HepG2 (cell line): ENCODE measurements around the gene COMMD8. TPM values are rescaled to one million over a fixed set of nuclear protein-coding genes. Genes with fewer than 3 reads are reported as not detected.

Source experiments
- ATAC-seq: fragments of 200-7000 bp; cut with Tn5 transposase; 3 replicates; pipeline ENCODE4 v1.9.1; 2020; ENCODE audit warnings: mild to moderate bottlenecking, moderate library complexity
- BruUV-seq: library from RNA; stranded (reverse); fragments of 400-500 nt; replicated peaks from 2 replicates; lab custom pipeline; 2021; lab: Mats Ljungman, UMichigan
- CTCF ChIA-PET: fragments of 300-600 bp; formaldehyde crosslinking; extraction: SDS; loops from one replicate; lab custom pipeline; 2021; ENCODE audit warnings: low total read pairs, inconsistent platforms, low intra/inter-chr PET ratio; lab: Yijun Ruan, JAX
- POLR2A ChIA-PET: fragments of 350-600 bp; sonication (Branson Sonifier 250); formaldehyde crosslinking; loops from one replicate; lab custom pipeline; 2020; ENCODE audit warnings: antibody characterized with exemption, inconsistent platforms; lab: Yijun Ruan, JAX
- DNase-seq: peaks from one replicate; pipeline ENCODE4 v3.0.0-alpha.2; 2015; ENCODE audit warnings: low spot score
- FAIRE-seq: peaks from 3 replicates; lab custom pipeline; 2011; peaks lifted over from hg19 to GRCh38; lab: Jason Lieb, UNC
- H2AFZ ChIP-seq: one replicate; pipeline ENCODE4 v1.6.1; 2011; ENCODE audit warnings: low read length, inconsistent platforms
- H3K27ac ChIP-seq: fragments of 300-600 bp; 3 replicates; pipeline ENCODE4 v1.8.0; 2011; ENCODE audit warnings: mixed run types, mild to moderate bottlenecking, mixed read lengths, low read length, inconsistent platforms; ENCODE audit not compliant: insufficient read depth; ENCODE audit errors: extremely low read length
- H3K27me3 ChIP-seq, 2 experiments: fragments of 200-600 bp in 1 of 2; 2 replicates in 1 of 2; 3 replicates in 1 of 2; pipeline versions ENCODE4 v1.6.0 to v1.8.0; 2011; ENCODE audit warnings: low read length in 2 of 2, mild to moderate bottlenecking in 2 of 2, moderate library complexity in 2 of 2, inconsistent platforms in 1 of 2; ENCODE audit not compliant: insufficient read depth in 2 of 2, control insufficient read depth in 1 of 2
- H3K36me3 ChIP-seq, 2 experiments: fragments of 200-600 bp in 1 of 2; replicated peaks in 1 of 2; 2 replicates in 1 of 2; 3 replicates in 1 of 2; pipeline versions ENCODE4 v1.5.1 to v1.8.0; 2011; ENCODE audit warnings: low read length in 2 of 2, inconsistent platforms in 1 of 2; ENCODE audit not compliant: insufficient read depth in 2 of 2, control insufficient read depth in 1 of 2
- H3K4me1 ChIP-seq: 2 replicates; pipeline ENCODE4 v1.5.1; 2012; ENCODE audit warnings: low read length, inconsistent platforms; ENCODE audit not compliant: insufficient read depth
- H3K4me2 ChIP-seq: 2 replicates; pipeline ENCODE4 v1.6.0; 2011; ENCODE audit warnings: low read depth, low read length, inconsistent platforms
- H3K4me3 ChIP-seq, 3 experiments: fragments of 200-600 bp in 1 of 3; sonication (generic), shearing (Covaris generic) in 1 of 3; replicated peaks in 1 of 3; 2 replicates each; pipeline ENCODE4 v1.5.1; 2011 to 2016; ENCODE audit warnings: low read length in 3 of 3, inconsistent platforms in 2 of 3, low read depth in 2 of 3, mild to moderate bottlenecking in 2 of 3, control low read depth in 1 of 3, mixed read lengths in 1 of 3; ENCODE audit not compliant: insufficient read depth in 1 of 3
- H3K79me2 ChIP-seq: one replicate; pipeline ENCODE4 v1.6.1; 2011; ENCODE audit warnings: low read length, inconsistent platforms; ENCODE audit not compliant: insufficient read depth
- H3K9ac ChIP-seq: 2 replicates; pipeline ENCODE4 v1.6.0; 2011; ENCODE audit warnings: mild to moderate bottlenecking, low read depth, low read length, inconsistent platforms; ENCODE audit not compliant: insufficient read depth
- H3K9me3 ChIP-seq: 2 replicates; pipeline ENCODE4 v1.5.1; 2012; ENCODE audit warnings: mild to moderate bottlenecking, low read length
- H4K20me1 ChIP-seq: 2 replicates; pipeline ENCODE4 v1.6.0; 2011; ENCODE audit warnings: inconsistent platforms, mild to moderate bottlenecking, low read length, moderate library complexity; ENCODE audit not compliant: insufficient read depth
- ATM ChIP-seq: fragments of 450-650 bp; IDR thresholded peaks from 2 replicates; pipeline ENCODE4 v1.7.1; 2017; ENCODE audit warnings: mild to moderate bottlenecking, borderline replicate concordance
- FOSL1 ChIP-seq: sonication (generic); formaldehyde crosslinking; IDR thresholded peaks from 2 replicates; pipeline ENCODE4 v1.9.0; 2021; ENCODE audit warnings: missing genetic modification reagents, borderline replicate concordance
- NAIF1 ChIP-seq: sonication (generic); formaldehyde crosslinking; IDR thresholded peaks from 2 replicates; pipeline ENCODE4 v1.5.0; 2020; ENCODE audit warnings: mild to moderate bottlenecking, missing genetic modification reagents, borderline replicate concordance
- ZSCAN9 ChIP-seq: IDR thresholded peaks from 2 replicates; pipeline ENCODE4 v1.6.1; 2016; ENCODE audit warnings: borderline replicate concordance
- WGBS: methylation state at CpG from one replicate; pipeline ENCODE4 v1.1.6; 2017; ENCODE audit warnings: low lambda C conversion rate; 5-methylcytosine and 5-hydroxymethylcytosine counted together
- in situ Hi-C: cut with HindIII; loops from 2 replicates; pipeline ENCODE4 v1.10.0; 2017; ENCODE audit warnings: low pct_unique_long_range_greater_than_20kb; ENCODE audit not compliant: extremely low pct_ligation_motif_present
- intact Hi-C: fragments of 100-400 bp; cut with micrococcal nuclease; formaldehyde crosslinking; loops from one replicate; pipeline ENCODE4 v1.10.0; 2022; ENCODE audit not compliant: unreplicated experiment
- polyA plus RNA-seq, 8 experiments: library from polyadenylated mRNA; depleted of rRNA in 3 of 8; stranded (reverse) in 7 of 8; unstranded in 1 of 8; fragments of >200 nt; fragmentation: Illumina TruSeq in 4 of 8; extraction: Trizol in 4 of 8; gene quantifications; 2 replicates each; pipeline versions ENCODE4 v1.2.1 to v1.2.3, GENCODE V29; 2011 to 2016; ENCODE audit warnings: low read depth in 4 of 8, missing spikeins in 1 of 8, mixed read lengths in 1 of 8; ENCODE audit not compliant: insufficient read depth in 1 of 8
- total RNA-seq, 5 experiments: library from RNA; depleted of rRNA; stranded (reverse); fragments of >200 nt; fragmentation: Illumina TruSeq; extraction: Trizol; gene quantifications; 2 replicates each; pipeline ENCODE4 v1.2.3, GENCODE V29; 2016; ENCODE audit warnings: low read depth in 1 of 5
- TF ChIP-seq, protein P1 (sequence below): sonication (generic); formaldehyde crosslinking; IDR thresholded peaks from 2 replicates; pipeline ENCODE4 v1.4.0; 2020; ENCODE audit warnings: missing genetic modification reagents

Gene COMMD8
- total and polyA plus RNA-seq, 2 of the 13 experiments (the other 11 are each of a cell fraction or from before 2014, with no cell fraction given), result 7.1 to 20.3 TPM

DNA sequence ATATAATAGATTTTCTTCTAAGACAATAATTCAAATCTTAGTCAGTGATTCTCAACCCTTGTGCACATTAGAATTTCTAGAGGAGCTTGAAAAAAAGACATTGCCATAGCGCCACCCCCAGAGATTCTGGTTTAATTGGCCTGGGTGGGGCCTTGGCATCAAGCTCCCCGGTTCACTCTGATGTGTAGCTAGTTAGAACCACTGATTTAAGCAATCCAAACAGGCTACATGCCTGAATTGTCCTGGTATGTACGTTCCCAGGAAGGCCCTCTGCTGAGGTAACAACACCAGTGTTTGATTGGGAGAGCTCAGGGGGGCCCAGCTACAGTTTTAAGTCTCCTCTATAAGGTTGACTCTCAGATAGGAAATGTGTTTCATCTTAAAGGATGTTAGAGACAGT is 20.2 kb upstream of the COMMD8 start:
- no peaks in the 10 kb centered on the region for H3K9me3 ChIP-seq
- CTCF ChIA-PET, result no interaction called here
- H2AFZ ChIP-seq, result peak overlapping the region; percentile 80
- H3K4me3 ChIP-seq, result no peak overlapping the region
- POLR2A ChIA-PET, result interaction anchor here (2.2 kb wide), 1 partner anchor 21 kb away, joined by 15 read pairs; the partner anchor contains the start of gene COMMD8
- no peak overlapping the region for H3K9ac ChIP-seq
- H3K79me2 ChIP-seq, result no peaks in the 10 kb centered on the region
- H3K4me1 ChIP-seq, result peaks cover 20% of the 10 kb centered on the region
- no TSS peak for BruUV-seq
- no peaks in the 10 kb centered on the region for H4K20me1 ChIP-seq
- TF ChIP-seq NAIF1 (no peak), ATM (no peak)
- TF ChIP-seq, protein P1, sequence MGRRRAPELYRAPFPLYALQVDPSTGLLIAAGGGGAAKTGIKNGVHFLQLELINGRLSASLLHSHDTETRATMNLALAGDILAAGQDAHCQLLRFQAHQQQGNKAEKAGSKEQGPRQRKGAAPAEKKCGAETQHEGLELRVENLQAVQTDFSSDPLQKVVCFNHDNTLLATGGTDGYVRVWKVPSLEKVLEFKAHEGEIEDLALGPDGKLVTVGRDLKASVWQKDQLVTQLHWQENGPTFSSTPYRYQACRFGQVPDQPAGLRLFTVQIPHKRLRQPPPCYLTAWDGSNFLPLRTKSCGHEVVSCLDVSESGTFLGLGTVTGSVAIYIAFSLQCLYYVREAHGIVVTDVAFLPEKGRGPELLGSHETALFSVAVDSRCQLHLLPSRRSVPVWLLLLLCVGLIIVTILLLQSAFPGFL, result no peak
- TF ChIP-seq, all 625 proteins: peak for 0
- FAIRE-seq (no peak), DNase-seq (no peak), ATAC-seq (peak; percentile 4; the same call in 1 of the 3 replicates)
- 0% methylated on average over 3 of the region's 3 CpGs for WGBS
- no peaks in the 10 kb centered on the region for H3K36me3 ChIP-seq
- intact Hi-C loops (loop anchor here (2.0 kb wide), 1 partner anchor 21 kb away; the partner anchor contains the start of gene COMMD8), in situ Hi-C loops (no loop called here)
- H3K27ac ChIP-seq, result no peak overlapping the region
- H3K27me3 ChIP-seq, result peaks cover 0 to 3% of the 10 kb centered on the region in 2 experiments; a peak in 1 of 5 replicates
- peak overlapping the region; percentile 89 for H3K4me2 ChIP-seq

DNA sequence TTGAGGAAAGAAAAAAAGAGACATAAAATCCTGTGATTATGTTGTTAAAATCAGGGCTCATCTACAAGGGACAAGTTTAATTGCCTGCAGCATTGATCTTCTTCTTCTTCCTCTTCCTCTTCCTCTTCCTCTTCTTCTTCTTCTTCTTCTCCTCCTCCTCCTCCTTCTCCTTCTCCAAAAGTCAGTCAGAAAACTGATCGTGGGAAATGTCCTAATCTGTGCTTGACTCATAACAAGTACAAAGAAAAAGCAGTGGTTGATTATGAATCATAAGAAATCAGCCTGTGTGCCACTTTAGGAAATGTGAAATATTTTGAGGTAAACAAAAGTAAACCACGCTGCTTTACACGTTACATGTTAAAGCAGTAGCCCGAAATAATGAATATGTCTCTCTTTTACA is 18.8 kb upstream of the COMMD8 start:
- ATAC-seq, result no peak
- CTCF ChIA-PET, result no interaction called here

More for the DNA sequence above, 18.8 kb upstream of the COMMD8 start:
- Histone ChIP-seq H3K79me2 (no peaks in the 10 kb centered on the region), H3K4me2 (no peak overlapping the region), H3K4me3 (no peak overlapping the region), H3K36me3 (no peaks in the 10 kb centered on the region), H2AFZ (no peak overlapping the region), H3K4me1 (peaks cover 20% of the 10 kb centered on the region), H4K20me1 (no peaks in the 10 kb centered on the region), H3K9me3 (no peaks in the 10 kb centered on the region), H3K9ac (no peak overlapping the region), H3K27me3 (peaks cover 0 to 3% of the 10 kb centered on the region in 2 experiments; a peak in 1 of 5 replicates), H3K27ac (no peak overlapping the region)
- intact Hi-C loops, result no loop called here
- 46% methylated on average over 4 of the region's 4 CpGs for WGBS
- FAIRE-seq (no peak), DNase-seq (no peak)
- no peak for TF ChIP-seq FOSL1
- TF ChIP-seq ZSCAN9 (CRISPR knock-in tag), result no peak
- in situ Hi-C loops, result no loop called here
- no TSS peak for BruUV-seq
- POLR2A ChIA-PET, result no interaction called here
